DOHH2 (cell line): ENCODE measurements around the gene SAMD14.

ENCODE experiments used
- H3F3A ChIP-seq: fragments of 200-600 bp; sonication (generic), shearing (Covaris generic); 2 replicates; pipeline ENCODE4 v1.6.0; 2016; ENCODE audit warnings: antibody characterized with exemption, mild to moderate bottlenecking; ENCODE audit not compliant: control insufficient read depth, insufficient read depth
- H3K27ac ChIP-seq: fragments of 200-600 bp; sonication (generic); 2 replicates; pipeline ENCODE4 v1.5.1; 2014; ENCODE audit warnings: low read depth, mild to moderate bottlenecking, low read length, moderate library complexity
- H3K27me3 ChIP-seq: fragments of 200-600 bp; sonication (generic); 2 replicates; pipeline ENCODE4 v1.6.1; 2014; ENCODE audit warnings: mild to moderate bottlenecking, low read length, mixed read lengths; ENCODE audit not compliant: control insufficient read depth
- H3K36me3 ChIP-seq: fragments of 200-600 bp; sonication (generic); 2 replicates; pipeline ENCODE4 v1.6.1; 2014; ENCODE audit warnings: mild to moderate bottlenecking, low read length, moderate library complexity, mixed read lengths; ENCODE audit not compliant: control insufficient read depth
- H3K4me1 ChIP-seq: fragments of 200-600 bp; sonication (generic); 2 replicates; pipeline ENCODE4 v1.6.1; 2014; ENCODE audit warnings: mild to moderate bottlenecking, low read length, mixed read lengths; ENCODE audit not compliant: control insufficient read depth
- H3K4me2 ChIP-seq: fragments of 200-600 bp; sonication (generic); 2 replicates; pipeline ENCODE4 v1.6.0; 2014; ENCODE audit warnings: mild to moderate bottlenecking, low read length, moderate library complexity
- H3K4me3 ChIP-seq: fragments of 200-600 bp; sonication (generic); 2 replicates; pipeline ENCODE4 v1.5.1; 2014; ENCODE audit warnings: mild to moderate bottlenecking, low read length, mixed read lengths
- H3K79me2 ChIP-seq: fragments of 200-600 bp; sonication (generic); 2 replicates; pipeline ENCODE4 v1.6.1; 2014; ENCODE audit warnings: mild to moderate bottlenecking, low read length, mixed read lengths; ENCODE audit not compliant: control insufficient read depth
- H3K9me2 ChIP-seq: fragments of 200-600 bp; sonication (generic); replicated peaks from 2 replicates; pipeline ENCODE4 v1.6.1; 2014; ENCODE audit warnings: mild to moderate bottlenecking, low read length, mixed read lengths; ENCODE audit not compliant: control insufficient read depth
- H3K9me3 ChIP-seq: fragments of 200-600 bp; sonication (generic); 2 replicates; pipeline ENCODE4 v1.6.1; 2014; ENCODE audit warnings: antibody characterized with exemption, low read length, mixed read lengths; ENCODE audit not compliant: control insufficient read depth, insufficient read depth
- H4K20me1 ChIP-seq: fragments of 200-600 bp; sonication (generic); 2 replicates; pipeline ENCODE4 v1.6.0; 2014; ENCODE audit warnings: low read depth, mild to moderate bottlenecking, antibody characterized with exemption, low read length, moderate library complexity; ENCODE audit not compliant: control insufficient read depth, insufficient read depth
- CTCF ChIP-seq: fragments of 200-600 bp; sonication (generic); IDR thresholded peaks from one replicate; pipeline ENCODE4 v1.5.1; 2014; ENCODE audit warnings: antibody characterized with exemption, mild to moderate bottlenecking, low read depth, low read length; ENCODE audit not compliant: poor library complexity, severe bottlenecking
- EZH2phosphoT487 ChIP-seq: fragments of 200-600 bp; sonication (generic); IDR thresholded peaks from 2 replicates; pipeline ENCODE4 v1.6.1; 2017; ENCODE audit warnings: borderline replicate concordance, mild to moderate bottlenecking, antibody characterized with exemption, low read length, moderate library complexity, mixed read lengths

The SAMD14 gene

DNA sequence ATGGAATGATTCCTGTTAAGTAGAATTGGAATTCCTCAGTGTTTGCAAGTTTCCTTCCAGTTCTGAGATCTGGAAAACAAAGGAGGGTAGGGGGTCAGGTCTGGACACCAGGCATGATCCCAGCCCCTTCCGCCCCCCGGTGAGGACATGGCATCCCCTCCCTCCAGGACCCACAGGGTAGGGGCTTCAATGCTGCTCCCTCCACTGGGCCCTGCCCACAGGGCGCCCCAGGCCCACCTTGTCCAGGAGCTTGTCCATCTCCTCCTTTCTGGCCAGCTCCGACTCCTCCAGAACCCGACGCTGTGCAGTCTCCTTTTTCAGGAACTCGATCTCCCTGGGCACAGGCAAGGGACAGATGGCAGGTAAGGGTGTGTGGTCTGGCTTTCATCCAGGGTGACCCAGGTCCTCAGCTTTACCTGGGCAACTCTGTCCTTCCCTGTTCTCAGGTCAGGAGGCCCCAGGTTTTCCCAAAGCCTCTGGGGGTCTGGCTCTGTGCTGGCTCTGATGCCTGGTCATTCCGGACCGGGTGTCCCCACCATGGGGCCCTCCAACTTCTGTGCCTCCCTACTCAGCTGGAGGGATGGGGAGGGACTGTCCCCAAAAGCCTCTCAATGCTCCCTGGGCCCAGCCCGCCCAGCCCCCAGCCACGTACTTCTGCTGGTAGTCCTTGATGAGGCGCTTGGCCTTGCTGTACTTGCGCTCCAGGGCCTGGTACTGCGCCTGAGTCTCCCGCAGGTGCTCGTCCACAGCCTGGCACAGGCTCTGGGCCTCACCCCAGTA lies 5.5 kb upstream of the SAMD14 start:
- Histone ChIP-seq H3K9me3 (no peaks in the 10 kb centered on the region), H3K4me2 (no peak overlapping the region), H3K4me3 (no peak overlapping the region), H3K36me3 (peaks cover 62% of the 10 kb centered on the region), H4K20me1 (peaks cover 22% of the 10 kb centered on the region), H3K9me2 (no peaks in the 10 kb centered on the region), H3K4me1 (peaks cover 9% of the 10 kb centered on the region), H3K27ac (no peak overlapping the region), H3F3A (0 out of 2 replicates have a peak, but pooled peaks cover 8% of the 10 kb centered on the region), H3K27me3 (peaks cover 6% of the 10 kb centered on the region), H3K79me2 (peaks cover 8% of the 10 kb centered on the region)
- TF ChIP-seq EZH2phosphoT487 (no peak), CTCF (no peak)

- H3K4me3 ChIP-seq = no peak overlapping the region
- 0 out of 2 replicates have a peak, but pooled peaks cover 5% of the 10 kb centered on the region for H3F3A ChIP-seq
- H4K20me1 ChIP-seq = peaks cover 17% of the 10 kb centered on the region
- no peaks in the 10 kb centered on the region for H3K9me2 ChIP-seq
- no peak overlapping the region for H3K27ac ChIP-seq
- H3K4me1 ChIP-seq = peaks cover 6% of the 10 kb centered on the region; the same call in 1 of the 2 replicates
- peaks cover 15% of the 10 kb centered on the region for H3K27me3 ChIP-seq
- no peaks in the 10 kb centered on the region for H3K9me3 ChIP-seq
- peaks cover 5% of the 10 kb centered on the region for H3K79me2 ChIP-seq
- no peak overlapping the region for H3K4me2 ChIP-seq
- H3K36me3 ChIP-seq = peaks cover 52% of the 10 kb centered on the region
- TF ChIP-seq CTCF (no peak), EZH2phosphoT487 (no peak)
These were observed 4.5 kb upstream of the SAMD14 start for GRCh38 chr17:50134206-50135110.

- Histone ChIP-seq H3K36me3 (peaks cover 44% of the 10 kb centered on the region), H3K9me3 (no peaks in the 10 kb centered on the region), H3K4me1 (peaks cover 6% of the 10 kb centered on the region; the same call in 1 of the 2 replicates), H3F3A (0 out of 2 replicates have a peak, but pooled peaks cover 5% of the 10 kb centered on the region), H3K4me2 (no peak overlapping the region), H3K79me2 (no peaks in the 10 kb centered on the region), H3K4me3 (no peak overlapping the region), H3K27me3 (peaks cover 21% of the 10 kb centered on the region), H4K20me1 (peaks cover 10% of the 10 kb centered on the region; the same call in 1 of the 2 replicates), H3K27ac (no peak overlapping the region), H3K9me2 (no peaks in the 10 kb centered on the region)
- no peak for TF ChIP-seq CTCF
- TF ChIP-seq EZH2phosphoT487 = no peak
These were observed 3.8 kb upstream of the SAMD14 start for GRCh38 chr17:50133769-50134099.
